ENCODE results near the gene RGS9. TPM values are rescaled to one million over a fixed set of nuclear protein-coding genes. Genes with fewer than 3 reads are reported as not detected.
"Not testable (repeated sequence)": the region's sequence is repeated elsewhere in the genome, so short reads cannot be mapped to it uniquely, and the experiment has no call there.

Gene RGS9
- total RNA-seq, 1 donor from 2014 or later = 1.2 TPM

DNA sequence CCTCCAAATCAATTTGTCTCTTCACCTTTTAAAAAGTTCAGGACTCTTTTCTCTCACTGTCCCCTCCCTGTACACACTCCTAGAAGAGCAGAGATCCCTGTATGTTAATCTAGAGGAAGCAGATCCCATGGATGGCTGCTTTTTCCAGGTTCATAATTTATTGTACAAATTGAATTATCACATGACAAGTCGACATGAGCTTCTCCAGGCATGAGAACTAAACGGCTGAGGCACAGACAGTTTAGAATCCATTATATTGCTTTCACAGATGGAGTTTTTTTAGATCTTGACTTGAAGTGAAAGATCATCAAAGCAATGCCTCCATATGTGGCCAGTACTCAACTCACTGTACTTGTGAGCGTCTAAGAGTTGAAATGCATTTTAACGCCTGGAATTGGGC lies 47.9 kb downstream of the RGS9 start:
- DNase-seq = no peak

DNA sequence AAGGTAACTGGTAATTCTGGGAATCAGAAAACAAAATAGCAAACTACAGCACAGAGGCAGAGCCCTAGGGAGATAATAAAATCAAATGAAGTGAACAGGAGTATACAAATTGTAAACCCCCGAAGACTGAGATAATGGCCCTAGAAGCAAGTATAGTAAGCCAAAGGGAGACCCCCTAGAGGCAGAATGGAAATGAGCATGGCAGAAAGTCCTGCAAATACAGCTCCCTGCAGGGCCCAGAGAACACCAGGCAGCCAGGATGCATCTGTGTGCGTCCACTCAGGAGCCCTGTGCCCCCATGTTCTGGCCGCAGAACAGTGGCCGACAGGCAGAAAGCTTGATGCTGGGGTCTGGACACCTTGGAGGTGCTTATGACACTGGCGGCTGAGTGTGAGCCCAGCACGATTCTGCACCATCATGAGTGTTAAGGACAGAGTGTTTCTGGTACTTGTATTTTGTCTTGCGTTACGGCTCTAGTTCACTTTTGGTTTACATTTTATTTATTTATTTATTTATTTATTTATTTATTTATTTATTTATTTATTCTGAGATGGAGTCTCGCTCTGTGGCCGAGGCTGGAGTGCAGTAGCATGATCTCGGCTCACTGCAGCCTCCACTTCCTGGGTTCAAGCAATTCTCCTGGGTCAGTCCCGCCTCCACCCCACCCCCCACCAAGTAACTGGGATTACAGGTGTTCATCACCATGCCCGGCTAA lies 48.7 kb downstream of the RGS9 start:
- no peak for DNase-seq

DNA sequence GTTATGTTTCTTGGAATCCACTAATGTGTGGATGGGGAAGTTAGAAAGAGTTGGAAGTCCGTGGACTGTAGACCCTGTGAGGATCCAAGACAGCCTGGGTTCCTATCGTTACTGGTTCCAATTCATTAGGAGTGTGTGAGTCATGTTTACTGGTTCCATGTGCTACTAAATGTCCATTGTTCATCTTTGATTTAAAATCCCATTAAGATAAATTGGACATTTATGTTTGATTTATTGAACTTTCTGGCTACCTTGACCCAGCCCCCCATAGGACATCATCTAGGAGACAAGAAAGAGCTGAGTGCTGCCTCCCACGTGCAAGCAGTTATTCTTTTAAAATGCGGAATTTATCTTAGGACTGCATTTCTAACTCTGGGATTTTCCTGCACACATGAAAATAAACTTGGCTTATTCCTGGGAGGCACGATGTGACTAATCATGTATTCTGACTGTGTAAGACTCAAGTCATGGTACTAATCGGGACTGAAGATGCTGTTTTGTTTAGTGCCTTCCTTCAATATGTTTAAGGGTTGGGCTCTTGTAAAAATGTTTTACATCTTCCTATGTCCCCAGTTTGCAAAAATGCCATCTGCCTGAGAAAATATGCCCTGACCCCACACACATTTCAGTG lies 53.4 kb downstream of the RGS9 start:
- DNase-seq = no peak

DNA sequence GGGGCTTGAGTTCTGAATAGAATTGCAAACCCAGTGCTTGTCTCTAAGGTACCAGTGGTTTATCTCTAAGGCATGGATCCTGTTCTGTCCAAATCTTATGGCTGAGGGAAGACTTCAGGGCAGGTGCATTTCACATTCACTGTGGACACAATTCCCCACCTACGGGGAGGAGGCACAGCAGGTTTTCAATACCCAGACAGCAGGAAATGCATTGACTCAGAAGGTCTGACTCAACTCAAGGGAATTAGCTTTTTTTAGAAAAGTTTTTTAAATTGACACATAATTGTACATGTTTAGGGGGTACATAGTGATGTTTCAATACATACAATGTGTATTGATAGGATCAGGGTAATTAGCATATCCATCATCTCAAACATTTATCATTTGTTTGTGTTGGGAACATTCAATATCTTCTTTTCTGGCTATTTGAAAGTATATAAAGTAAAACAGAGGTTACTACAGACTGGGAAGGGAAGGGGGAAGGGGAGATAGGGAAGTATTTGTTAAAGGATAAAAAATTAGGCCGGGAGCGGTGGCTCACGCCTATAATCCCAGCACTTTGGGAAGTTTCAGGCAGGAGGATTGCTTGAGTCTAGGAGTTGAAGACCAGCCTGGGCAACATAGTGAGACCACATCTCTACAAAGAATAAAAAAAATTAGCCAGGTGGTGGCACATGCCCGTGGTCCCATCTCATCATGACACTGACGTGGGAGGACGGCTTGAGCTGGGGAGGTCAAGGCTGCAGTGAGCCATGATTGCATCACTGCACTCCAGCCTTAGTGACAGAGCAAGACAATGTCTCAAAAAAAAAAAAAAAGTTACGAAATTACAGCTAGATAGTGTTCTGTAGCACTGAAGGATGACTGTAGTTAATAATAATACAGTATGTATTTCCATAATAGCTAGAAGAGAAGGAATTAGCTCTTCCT lies 54.9 kb downstream of the RGS9 start:
- DNase-seq = peak; percentile 76

DNA sequence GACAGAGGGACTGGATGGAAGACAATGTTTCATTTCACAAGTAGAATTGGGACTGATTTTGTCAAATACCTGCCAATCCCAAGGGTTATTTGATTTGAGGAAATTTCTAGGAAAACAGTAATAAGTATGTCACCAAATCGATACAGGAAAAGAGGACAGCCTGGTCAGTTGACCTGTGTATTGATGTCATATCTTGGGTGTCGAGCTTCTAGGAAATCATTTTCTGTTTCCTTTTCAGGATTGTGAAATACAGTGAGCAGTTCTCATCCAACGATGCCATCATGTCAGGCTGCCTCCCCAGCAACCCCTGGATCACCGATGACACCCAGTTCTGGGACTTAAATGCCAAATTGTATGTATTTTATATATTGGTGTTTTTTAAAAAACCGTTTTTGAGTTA lies 56.1 kb downstream of the RGS9 start:
- no peak for DNase-seq

DNA sequence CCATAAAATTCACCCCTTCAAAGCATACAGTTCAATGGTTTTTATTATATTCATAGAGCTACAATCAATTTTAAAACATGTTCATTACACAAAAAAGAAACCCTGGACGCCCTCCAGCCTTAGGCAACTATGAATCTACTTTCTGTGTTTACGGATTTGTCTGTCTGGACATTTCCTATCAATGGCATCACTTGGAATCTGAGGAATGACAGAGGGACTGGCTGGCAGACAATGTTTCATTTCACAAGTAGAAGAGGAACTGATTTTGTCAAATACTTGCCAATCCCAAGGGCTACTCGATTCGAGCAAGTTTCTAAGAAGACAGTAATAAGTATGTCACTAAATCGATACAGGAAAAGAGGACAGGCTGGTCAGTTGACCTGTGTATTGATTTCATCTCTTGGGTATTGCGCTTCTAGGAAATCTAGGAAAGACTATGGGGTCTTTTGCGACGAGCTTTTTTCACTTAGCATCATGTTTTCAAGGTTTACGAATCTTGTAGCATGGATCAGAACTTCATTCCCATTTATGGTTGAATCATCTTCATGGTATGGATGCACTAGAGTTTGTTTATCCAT lies 56.6 kb downstream of the RGS9 start:
- no peak for DNase-seq

DNA sequence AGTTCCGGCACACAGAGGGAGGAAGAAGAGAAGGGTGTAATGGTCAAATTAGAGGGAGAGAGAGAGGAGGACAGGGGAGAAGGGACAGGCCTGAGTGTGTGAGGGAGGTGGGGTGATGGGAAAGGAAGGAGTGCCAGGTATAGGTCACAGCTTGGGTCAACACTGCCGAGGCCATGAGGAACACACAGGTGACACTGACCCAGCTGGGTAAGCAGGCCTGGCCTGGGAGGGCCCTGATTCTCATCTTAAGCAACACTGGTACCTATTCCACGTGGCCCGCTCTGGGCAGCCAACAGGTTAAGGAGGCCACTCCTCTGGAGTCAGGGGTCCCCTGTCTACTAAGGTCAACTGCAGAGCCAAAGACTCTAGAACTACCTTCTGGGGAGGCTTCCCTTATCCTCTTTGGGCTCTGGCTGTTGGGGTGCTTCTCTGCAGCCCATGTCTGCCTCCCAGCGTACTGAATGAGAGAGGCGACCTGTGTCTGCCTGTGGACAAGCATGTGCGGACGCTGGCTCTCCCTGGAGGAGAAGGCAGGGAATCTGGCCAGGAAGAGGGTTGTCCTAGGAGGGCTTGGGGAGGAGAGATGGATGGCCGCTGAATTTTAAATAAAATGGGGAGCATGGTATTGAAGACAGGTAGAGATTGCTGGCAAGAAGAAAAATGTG lies 57.6 kb downstream of the RGS9 start:
- no peak for DNase-seq

DNA sequence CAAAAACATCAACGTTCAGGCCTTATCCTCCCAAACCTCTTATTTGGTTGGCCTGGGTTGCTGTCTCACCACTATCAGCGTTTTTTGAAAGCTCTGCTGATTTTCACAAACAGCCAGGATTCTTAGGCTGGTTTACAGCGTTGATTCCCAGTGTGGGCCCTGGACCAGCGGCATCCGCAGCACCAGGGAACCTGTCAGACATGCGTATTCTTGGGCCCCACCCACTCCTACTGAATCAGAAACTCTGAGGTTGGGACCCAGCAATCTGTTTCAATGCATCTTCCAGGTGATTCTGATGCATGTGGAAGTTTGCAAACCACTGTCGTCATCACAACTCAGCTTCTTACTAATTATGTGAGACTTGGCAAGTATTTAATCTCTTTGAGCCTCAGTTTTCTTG lies 58.5 kb downstream of the RGS9 start:
- no peak for DNase-seq

DNA sequence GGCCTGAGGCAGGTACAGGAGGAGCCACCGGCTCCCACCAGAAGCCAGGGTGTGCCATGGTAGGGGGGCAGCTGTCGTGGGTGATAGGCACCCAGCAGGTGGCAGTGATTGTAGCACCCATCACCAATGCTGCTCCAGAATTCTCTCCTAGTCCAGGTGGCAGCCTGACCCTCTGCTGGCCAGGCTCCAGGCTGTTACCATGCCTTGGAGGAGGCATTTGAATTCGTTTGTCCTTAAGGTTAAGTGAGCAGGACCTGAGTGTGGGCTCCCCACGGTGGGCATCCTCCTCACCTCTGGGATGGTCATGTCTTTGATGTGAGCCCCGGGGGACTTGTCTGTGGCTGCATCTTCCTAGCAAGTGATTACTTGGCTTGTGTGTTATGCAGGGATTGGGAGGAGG lies 59.4 kb downstream of the RGS9 start:
- DNase-seq = no peak

DNA sequence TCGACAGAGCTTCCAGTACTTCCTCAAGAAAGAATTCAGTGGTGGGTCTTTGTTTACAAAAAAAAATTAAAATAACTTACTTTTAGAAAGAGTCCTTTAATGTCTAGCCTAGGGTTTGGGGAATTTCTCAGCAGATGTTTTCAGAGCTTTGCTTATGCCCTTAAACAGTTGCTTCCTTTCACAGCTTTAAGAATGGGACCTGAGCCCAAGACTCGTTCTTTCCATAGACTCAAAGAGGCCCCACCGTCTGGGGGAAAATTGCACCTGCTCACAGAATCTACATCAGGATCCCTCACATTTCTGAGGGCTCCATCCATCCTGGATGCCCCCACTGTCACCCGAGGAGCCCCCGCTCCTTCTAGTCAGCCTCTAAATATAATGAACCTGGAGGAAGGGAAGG lies 60.0 kb downstream of the RGS9 start:
- DNase-seq = no peak

DNA sequence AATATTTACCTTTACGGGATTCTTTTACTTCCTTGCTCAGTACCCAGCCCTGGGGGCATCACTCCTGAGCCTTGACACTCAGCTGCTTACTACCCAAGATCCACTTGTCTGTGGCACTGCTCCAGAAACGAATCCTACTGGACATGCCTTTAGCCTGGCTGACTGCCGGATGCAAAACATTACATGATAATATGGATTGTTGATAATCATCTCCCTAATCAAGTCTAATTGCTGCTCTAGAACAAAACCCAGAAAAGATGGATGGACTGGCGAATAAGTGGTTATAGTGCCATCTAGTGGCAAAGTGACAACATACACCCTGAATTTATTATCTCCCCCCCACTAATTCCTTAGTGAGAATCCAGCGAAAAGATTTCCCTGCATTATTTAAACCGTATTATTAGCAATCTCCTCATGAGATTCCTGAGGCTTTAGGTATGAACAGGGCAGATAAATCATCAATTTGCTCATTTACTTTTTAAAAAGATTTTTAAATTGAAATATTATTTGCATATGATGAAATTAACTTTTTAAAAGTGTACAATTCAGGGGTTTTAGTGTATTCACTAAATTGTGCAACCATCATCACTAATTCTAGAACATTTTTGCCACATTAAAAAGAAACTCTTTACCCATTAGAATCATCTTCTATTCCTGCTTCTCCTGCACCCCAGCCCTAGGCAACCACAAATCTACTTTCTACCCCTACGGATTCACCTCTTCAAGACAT lies 61.6 kb downstream of the RGS9 start:
- DNase-seq = peak; percentile 81

DNA sequence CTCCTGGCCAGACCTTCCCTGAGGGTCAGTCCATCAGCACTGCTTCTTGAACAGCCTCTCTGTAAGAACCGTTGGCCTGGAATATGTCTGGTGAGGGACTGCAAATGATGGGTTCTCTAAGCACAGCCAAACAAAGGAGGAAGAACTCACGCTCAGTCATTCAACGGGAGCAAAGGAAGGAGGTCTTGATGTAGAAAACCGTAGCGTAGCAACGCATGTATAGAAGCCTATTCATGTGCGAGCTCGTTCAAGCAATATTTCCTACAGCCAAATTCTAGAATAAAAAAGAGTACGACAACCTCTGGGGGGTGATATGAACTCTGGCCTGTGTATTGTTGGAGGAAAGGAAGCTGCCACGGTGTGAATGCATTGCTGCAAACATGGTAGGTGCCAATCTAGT lies 64.2 kb downstream of the RGS9 start:
- no peak for DNase-seq

DNA sequence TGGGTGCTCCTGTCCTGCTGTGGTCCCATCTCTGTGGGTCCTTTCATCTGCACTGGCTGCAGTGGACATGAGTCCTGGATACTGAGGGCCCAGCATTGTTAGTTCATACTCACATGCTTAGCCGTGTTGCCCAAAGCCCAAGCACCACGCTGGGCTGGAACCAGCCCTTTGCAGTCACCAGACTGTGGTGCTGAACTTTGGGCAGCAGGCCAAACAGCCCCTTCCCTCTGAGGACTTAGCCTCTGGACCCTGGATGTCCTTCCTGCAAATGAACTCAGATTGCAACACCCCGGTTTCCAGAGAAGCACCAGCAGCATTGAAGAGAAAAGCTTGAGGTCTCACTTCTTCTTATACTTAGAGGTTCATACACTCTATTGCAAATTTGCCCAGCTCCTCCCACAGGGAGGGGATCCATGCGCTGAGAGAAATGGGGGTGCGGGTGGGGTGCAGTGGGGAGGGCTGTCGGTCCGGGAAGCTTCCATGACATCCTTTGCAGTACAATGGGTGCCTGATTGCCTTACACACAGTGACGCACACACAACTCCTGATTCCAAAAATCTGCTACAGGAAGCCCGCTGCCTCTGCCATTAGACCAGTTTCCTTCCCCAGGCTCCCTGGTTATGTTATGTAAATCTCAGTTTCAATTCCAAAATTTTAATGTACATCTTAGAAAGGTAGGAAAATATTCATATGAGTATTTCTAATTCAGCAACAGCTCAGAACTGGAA lies 65.8 kb downstream of the RGS9 start:
- DNase-seq = no peak

DNA sequence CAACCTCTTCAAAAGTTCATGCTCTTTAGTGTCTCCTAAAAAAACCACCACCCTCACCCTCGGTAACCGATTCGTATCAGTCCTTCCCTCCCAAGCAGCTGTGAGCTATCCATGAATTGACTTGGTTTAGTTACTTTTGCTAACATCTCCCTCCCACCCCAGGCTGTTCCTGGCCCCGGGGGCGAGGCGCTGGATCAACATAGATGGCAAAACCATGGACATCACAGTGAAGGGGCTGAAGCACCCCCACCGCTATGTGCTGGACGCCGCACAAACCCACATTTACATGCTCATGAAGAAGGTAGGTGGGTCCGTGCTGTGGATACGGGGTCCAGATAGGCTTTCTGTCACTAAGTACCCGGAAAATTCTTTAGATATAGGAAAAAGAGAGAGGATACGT lies 66.8 kb downstream of the RGS9 start:
- DNase-seq = no peak

DNA sequence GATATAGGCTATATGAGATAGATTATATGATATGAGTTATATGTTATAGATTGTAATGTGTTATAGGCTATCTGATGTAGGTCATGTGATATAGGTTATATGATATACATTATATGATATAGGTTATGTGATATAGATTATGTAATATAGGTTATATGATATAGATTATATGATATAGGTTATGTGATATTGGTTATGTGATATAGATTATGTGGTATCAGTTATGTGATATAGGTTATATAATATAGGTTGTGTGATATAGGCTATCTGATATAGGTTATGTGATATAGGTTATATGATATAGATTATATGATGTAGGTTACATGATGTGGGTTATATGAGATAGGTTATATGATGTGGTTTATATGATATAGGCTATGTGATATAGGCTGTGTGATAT lies 68.5 kb downstream of the RGS9 start:
- no peak for DNase-seq

DNA sequence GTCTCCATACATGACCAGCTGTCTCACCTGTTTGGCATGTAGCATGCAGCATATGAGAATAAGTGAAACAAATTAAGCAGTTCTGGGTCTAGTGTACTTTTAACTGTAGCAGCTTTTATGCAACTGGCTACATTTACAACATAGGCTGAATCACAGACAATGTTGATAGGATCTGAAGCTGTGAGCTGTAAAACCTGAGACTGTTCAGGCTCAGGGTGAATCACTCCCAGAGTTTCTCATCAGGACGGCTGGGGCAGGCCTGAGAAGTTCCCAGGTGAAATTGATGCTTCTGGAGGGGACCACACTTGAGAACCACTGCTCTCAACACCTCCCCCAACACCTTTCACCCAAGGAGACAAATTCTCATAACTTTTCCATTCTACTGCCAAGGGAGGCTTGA lies 70.3 kb downstream of the RGS9 start:
- not testable (repeated sequence) for DNase-seq

DNA sequence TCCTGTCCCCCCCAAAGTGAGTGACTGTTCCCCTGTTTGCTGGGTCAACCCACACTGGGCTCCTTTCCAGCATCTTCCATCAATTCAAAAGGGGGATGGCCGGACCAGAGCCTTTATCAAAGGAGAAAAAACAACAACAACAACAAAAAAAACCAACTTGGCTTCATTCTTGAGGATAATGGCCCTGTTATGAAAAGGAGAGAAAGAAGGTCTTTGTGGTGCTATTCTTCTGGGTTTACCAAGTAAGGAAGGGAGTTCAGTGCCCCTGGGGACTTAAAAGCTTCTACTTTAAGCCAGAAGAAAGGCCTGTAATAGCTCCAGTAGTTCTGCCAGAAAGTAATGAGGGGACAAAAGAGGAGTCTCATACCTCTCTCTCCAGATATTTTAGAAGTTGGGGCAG lies 71.5 kb downstream of the RGS9 start:
- no peak for DNase-seq

DNA sequence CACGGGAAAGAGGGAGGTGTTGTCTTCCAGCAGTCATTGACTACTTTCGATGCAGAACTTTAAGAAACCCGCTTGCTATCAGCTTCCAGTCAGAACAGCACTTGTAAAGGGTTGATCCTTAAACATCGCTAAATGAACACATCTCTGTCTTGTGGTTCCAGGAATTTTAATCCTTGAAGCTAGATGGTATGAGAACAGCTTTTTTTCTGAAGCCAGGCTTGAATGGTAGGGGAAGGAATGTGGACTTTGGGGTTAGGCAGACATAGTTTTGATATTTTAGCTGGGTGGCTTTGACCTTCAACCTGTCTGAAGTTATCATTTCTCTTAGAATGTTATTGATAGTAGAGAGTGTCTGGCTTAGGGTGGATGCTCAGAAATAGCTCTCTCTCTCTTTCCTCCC lies 81.1 kb downstream of the RGS9 start:
- DNase-seq = no peak

DNA sequence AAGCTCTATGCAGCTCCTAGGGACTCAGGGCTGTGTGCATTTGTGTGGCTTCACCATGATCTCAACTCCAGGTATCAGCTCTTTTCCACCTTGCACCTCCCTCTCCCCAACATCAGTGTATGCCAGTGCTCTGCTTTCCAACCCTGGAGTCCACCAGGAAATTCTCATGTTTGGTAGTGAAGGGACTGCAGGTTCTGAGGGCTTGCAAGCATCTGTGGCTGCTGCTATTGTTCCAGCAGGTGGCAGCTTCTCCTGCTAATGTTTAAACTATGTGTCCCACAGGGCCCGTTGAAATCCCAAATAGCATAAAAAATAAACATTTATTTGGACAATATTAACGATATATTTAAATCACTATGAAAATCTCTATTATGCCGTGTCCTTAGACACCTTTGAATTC lies 82.0 kb downstream of the RGS9 start:
- peak; percentile 24 for DNase-seq

DNA sequence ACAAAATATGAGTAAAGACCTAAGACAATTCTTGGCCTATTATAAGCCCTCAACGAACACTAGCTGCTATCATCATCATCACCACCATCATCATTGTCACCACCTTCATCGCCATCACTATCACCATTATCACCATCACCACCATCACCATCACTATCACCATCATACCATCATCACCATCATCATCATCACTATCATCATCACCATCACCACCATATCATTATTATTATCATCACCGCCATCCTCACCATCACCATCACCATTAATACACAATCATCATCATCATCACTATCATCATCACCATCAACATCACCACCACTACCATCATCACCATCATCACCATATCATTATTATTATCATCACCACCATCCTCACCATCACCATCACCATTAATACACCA lies 82.5 kb downstream of the RGS9 start:
- DNase-seq = no peak

DNA sequence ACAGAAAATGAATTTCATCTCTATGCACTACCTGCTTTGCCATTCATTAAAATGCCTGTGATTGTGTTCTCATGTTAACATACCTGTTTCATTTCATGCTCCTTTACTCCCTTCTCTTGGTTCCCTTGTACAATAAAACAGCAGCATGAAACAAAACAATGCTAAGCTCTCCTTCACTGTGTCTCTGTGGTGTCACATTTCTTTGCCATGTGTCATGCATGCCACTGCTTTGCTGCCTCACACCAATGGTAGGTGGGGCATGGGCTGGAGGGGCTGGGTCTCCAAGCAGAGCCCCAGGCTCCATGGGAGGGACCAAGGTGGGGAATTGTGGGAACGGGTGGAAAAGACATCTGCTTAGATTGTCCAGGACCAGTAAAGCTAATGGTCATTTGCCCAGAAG lies 83.6 kb downstream of the RGS9 start:
- no peak for DNase-seq

All from dermis blood vessel endothelial cell (primary cell).